GM21786 (cell line): ENCODE data around the gene MUC5B.

Experiments
- ATAC-seq: cut with Tn5 transposase; IDR thresholded peaks from one replicate; pipeline ENCODE4 v1.9.1; 2021; ENCODE audit not compliant: unreplicated experiment

The MUC5B gene

GRCh38 chr11:1230456-1231395, 7.9 kb downstream of the MUC5B start:
- ATAC-seq: no peak

- ATAC-seq: no peak
Observed at GRCh38 chr11:1231396-1232020, 8.6 kb downstream of the MUC5B start.

DNA sequence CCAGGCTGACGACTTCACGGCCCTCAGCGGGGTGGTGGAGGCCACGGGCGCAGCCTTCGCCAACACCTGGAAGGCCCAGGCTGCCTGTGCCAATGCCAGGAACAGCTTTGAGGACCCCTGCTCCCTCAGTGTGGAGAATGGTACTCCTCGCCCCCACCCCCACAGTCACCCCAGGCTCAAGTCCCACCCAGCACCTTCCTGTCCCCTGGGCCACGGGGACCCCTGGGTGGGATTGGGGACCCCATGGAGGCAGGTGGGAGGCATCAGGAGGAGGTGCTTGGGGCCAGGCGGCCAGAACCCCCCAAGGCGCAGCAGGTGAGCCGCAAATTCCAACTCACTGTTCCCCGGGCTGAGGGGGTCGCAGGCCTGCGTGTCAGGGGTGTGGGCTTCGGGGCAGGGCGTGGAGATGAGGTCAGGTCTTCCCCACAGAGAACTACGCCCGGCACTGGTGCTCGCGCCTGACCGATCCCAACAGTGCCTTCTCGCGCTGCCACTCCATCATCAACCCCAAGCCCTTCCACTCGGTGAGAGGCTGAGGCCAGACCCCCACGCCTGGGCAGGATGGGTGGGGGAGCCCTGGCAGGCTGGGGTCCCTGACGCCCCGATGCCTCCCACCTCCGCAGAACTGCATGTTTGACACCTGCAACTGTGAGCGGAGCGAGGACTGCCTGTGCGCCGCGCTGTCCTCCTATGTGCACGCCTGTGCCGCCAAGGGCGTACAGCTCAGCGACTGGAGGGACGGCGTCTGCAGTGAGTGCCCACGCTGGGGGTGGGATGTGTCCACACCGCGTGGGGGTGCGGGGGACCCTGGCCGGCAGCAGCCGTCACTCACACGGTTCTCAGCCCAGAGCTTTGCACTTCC, 9.4 kb downstream of the MUC5B start:
- no peak for ATAC-seq

DNA sequence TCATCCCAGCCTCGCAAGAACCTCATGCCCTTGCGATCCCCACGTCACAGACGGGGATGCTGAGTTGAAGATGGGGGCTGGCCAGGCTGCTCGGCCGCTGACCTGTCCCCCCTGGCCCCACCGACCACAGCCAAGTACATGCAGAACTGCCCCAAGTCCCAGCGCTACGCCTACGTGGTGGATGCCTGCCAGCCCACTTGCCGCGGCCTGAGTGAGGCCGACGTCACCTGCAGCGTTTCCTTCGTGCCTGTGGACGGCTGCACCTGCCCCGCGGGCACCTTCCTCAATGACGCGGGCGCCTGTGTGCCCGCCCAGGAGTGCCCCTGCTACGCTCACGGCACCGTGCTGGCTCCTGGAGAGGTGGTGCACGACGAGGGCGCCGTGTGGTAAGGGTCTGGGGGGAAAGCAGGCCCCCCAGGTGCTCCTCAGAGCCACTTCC, 10.0 kb downstream of the MUC5B start:
- no peak for ATAC-seq

DNA sequence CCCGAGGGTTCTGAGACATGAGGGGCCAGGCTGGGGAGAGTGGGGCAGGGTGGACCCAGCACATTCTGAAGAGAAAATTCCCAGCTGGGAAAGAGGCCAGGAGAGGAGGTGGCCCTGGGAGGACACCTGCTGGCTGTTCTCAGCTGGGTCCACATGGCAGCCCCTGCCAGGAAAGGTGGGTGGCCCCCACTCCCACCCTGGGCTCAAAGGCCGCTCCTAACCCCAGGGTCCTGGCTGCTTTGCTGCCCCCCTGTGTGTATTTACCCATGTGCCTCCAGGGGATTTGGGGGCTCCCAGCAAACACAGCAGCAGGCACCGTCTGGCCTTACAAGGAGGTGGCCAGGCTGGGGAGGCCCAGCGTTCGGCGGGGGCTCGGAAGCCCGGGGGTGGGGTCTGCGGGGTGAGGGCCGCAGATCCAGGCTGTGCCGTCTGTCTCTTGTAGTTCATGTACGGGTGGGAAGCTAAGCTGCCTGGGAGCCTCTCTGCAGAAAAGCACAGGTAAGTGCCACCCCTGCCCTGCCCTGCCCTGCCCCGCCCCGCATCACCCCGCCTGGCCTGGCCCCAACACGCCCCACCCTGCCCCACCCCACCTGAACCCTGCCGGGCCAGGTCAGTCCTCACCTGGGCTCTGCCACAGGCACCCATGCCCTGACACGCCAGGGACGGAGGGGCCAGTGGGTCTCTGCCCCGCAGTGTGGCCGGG, 10.6 kb downstream of the MUC5B start:
- ATAC-seq: no peak

GRCh38 chr11:1234054-1234720, 11.3 kb downstream of the MUC5B start:
- ATAC-seq: no peak

- no peak for ATAC-seq
Observed at GRCh38 chr11:1234771-1235305, 12.0 kb downstream of the MUC5B start.

- no peak for ATAC-seq
Observed at GRCh38 chr11:1235306-1235900, 12.5 kb downstream of the MUC5B start.

DNA sequence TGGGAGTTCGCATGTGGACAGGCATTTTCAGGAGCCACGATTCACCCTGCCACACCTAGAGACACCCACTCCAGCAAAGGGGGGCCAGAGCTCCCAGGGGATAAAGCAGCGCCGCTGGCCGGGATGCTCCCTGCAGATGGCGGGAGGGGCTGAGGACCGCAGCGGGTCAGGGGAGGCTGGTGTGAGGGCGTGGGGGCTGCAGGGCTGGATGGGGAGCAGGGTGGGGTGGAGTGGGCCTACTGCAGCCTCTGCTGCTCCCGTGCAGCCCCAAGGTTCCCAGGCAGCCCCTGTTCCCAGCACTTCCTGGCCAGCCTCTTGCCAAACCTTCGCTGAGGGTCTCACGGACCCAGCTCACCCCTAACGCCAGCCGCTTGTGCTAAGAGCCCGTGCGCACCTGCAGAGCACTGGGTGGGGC, 13.0 kb downstream of the MUC5B start:
- no peak for ATAC-seq

- no peak for ATAC-seq
Observed at GRCh38 chr11:1236316-1237127, 13.7 kb downstream of the MUC5B start.

DNA sequence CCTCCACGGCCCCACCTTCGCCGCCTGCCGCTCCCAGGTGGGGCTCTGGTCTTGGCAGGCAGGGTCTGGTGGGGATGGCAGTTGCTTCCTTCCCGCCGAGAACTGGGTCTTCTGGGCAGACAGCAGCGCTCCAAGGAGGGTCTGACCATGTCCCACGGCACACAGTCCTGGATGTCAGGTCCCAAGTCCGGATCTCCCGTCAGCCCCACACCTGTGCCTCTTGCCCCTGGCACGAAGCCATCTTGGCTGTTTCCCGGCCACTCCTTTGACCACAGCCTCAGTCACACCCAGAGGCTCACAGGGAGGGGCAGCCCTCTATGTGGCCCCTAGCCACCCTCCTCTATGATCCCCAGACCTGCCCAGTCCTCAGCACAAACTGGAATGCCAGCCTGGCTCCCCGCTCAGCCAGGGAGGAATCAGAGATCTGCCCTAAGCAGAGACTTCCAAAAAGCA, 14.3 kb downstream of the MUC5B start:
- ATAC-seq: no peak

DNA sequence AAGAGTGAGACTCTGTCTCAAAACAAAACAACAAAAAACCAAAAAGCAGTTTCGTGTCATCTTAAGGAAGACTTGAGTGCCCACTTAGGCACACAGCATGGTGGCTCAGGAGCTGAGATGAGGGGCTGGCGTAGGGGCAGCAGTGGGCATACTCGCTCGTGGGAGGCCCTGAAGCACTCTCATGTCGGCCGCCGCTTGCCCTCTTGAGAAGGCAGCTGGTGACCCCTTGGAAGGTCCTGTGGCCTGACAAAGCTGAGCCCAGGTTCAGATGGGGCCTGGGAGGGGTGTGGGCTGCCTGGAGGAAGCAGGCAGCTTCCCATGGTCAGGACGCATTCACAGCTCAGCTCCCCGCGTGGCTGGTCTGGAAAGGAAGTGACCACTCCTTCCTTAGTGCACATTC, 15.0 kb downstream of the MUC5B start:
- no peak for ATAC-seq

DNA sequence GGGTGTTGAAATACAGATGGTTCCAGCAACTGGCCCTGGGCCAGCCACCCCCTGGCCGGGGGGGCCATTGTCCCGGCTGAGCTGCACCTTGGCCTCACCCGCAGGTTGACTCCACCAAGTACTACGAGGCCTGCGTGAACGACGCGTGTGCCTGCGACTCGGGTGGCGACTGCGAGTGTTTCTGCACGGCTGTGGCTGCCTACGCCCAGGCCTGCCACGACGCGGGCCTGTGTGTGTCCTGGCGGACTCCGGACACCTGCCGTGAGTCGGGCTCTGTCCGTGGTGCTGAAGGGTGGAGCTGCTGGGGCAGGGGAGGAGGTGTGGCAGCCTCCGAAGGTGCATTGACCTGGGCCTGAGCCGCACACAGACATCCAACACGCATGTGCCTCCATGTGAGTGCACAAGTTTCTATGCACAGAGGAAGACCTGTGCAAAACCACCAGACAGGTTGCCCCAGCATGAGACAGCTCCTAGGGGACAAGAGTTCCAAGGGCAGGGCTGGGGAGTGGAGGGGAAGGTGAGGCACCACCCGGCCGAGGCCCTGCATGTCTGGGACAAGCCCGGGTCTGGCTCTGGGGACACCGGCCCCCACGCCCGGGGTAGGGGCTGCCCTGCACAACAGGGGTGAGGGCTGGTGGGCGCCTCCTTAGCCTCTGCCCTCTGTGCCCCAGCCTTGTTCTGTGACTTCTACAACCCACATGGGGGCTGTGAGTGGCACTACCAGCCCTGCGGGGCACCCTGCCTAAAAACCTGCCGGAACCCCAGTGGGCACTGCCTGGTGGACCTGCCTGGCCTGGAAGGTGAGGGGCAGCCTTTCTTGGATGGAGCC, 16.1 kb downstream of the MUC5B start:
- no peak for ATAC-seq

DNA sequence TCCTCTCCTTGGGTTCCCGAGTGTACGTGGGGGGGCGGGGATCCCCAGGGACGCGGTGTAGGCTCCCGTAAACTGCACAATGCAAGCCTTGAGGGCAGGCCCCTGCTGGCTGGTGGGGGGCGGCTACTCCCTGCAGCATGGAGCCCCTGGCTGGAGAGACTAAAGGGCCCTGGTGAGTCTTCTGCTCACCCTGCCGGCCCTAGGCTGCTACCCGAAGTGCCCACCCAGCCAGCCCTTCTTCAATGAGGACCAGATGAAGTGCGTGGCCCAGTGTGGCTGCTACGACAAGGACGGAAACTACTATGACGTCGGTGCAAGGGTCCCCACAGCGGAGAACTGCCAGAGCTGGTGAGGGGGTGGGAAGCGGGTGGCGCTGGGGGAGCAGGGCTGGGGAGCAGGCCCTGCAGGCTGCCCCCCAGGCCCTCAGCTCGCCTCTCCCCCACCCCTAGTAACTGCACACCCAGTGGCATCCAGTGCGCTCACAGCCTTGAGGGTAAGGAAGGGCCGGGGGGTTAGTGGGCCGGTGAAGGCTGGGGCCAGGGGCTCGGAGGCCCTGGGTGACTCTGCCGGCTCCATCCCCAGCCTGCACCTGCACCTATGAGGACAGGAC, 16.8 kb downstream of the MUC5B start:
- ATAC-seq: no peak

DNA sequence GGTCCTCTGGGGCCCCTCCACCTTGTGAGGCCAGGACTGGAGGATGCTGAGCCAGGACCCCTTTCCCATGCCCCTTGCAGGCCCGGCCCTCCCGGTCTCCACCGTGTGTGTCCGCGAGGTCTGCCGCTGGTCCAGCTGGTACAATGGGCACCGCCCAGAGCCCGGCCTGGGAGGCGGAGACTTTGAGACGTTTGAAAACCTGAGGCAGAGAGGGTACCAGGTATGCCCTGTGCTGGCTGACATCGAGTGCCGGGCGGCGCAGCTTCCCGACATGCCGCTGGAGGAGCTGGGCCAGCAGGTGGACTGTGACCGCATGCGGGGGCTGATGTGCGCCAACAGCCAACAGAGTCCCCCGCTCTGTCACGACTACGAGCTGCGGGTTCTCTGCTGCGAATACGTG, 17.9 kb downstream of the MUC5B start:
- ATAC-seq: no peak

- ATAC-seq: no peak
Observed at GRCh38 chr11:1241706-1242105, 18.8 kb downstream of the MUC5B start.

DNA sequence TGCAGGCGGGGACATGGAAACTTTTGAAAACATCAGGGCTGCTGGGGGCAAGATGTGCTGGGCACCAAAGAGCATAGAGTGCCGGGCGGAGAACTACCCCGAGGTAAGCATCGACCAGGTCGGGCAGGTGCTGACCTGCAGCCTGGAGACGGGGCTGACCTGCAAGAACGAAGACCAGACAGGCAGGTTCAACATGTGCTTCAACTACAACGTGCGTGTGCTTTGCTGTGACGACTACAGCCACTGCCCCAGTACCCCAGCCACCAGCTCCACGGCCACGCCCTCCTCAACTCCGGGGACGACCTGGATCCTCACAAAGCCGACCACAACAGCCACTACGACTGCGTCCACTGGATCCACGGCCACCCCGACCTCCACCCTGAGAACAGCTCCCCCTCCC, 19.4 kb downstream of the MUC5B start:
- no peak for ATAC-seq
